Osteocyte (in vitro differentiated cells): Measurements from ENCODE around the gene BRAF. TPM values are rescaled to one million over a fixed set of nuclear protein-coding genes. Genes with fewer than 3 reads are reported as not detected.

Experiments used
- DNase-seq: peaks from one replicate; pipeline ENCODE4 v3.0.0; 2021; ENCODE audit warnings: mixed read lengths; ENCODE audit not compliant: unreplicated experiment; ENCODE audit errors: extremely low spot score
- H3K27ac Mint-ChIP-seq: one replicate; pipeline ENCODE4 v1.8.0; 2021; ENCODE audit warnings: mild to moderate bottlenecking, mixed read lengths; ENCODE audit not compliant: unreplicated experiment
- H3K27me3 Mint-ChIP-seq: one replicate; pipeline ENCODE4 v1.8.0; 2021; ENCODE audit warnings: mixed read lengths; ENCODE audit not compliant: unreplicated experiment
- H3K36me3 Mint-ChIP-seq: one replicate; pipeline ENCODE4 v1.8.0; 2021; ENCODE audit warnings: mixed read lengths; ENCODE audit not compliant: unreplicated experiment
- H3K4me1 Mint-ChIP-seq: one replicate; pipeline ENCODE4 v1.8.0; 2021; ENCODE audit warnings: mixed read lengths; ENCODE audit not compliant: unreplicated experiment
- H3K4me3 Mint-ChIP-seq: one replicate; pipeline ENCODE4 v1.8.0; 2021; ENCODE audit warnings: mild to moderate bottlenecking, moderate library complexity, mixed read lengths; ENCODE audit not compliant: unreplicated experiment
- H3K9me3 Mint-ChIP-seq: one replicate; pipeline ENCODE4 v1.8.0; 2021; ENCODE audit warnings: mixed read lengths; ENCODE audit not compliant: unreplicated experiment
- CTCF ChIP-seq: fragments of 200-600 bp; sonication (generic); IDR thresholded peaks from 2 replicates; pipeline ENCODE4 v1.5.0; 2021; ENCODE audit warnings: antibody characterized with exemption, mild to moderate bottlenecking, moderate library complexity
- total RNA-seq: library from RNA; stranded (reverse); gene quantifications from 2 replicates; pipeline ENCODE4 v1.2.1, GENCODE V29; 2021

The BRAF gene
- total RNA-seq, 1 donor from 2014 or later = 25.8 TPM

- no peak for DNase-seq
- peaks cover 13% of the 10 kb centered on the region for H3K4me1 Mint-ChIP-seq
- peaks cover 15% of the 10 kb centered on the region for H3K36me3 Mint-ChIP-seq
- no peaks in the 10 kb centered on the region for H3K27me3 Mint-ChIP-seq
- no peak overlapping the region for H3K4me3 Mint-ChIP-seq
- no peak for TF ChIP-seq CTCF
- no peaks in the 10 kb centered on the region for H3K9me3 Mint-ChIP-seq
- no peak overlapping the region for H3K27ac Mint-ChIP-seq
Observed at GRCh38 chr7:140724706-140725105, 200.0 kb downstream of the BRAF start.

GRCh38 chr7:140723574-140723973 is 201.2 kb downstream of the BRAF start:
- no peaks in the 10 kb centered on the region for H3K9me3 Mint-ChIP-seq
- DNase-seq = no peak
- peaks cover 10% of the 10 kb centered on the region for H3K4me1 Mint-ChIP-seq
- no peak overlapping the region for H3K4me3 Mint-ChIP-seq
- TF ChIP-seq CTCF = no peak
- no peaks in the 10 kb centered on the region for H3K27me3 Mint-ChIP-seq
- H3K36me3 Mint-ChIP-seq = peaks cover 14% of the 10 kb centered on the region
- H3K27ac Mint-ChIP-seq = no peak overlapping the region

- Mint-ChIP-seq H3K27me3 (no peaks in the 10 kb centered on the region), H3K4me1 (peaks cover 7% of the 10 kb centered on the region), H3K36me3 (peaks cover 14% of the 10 kb centered on the region), H3K9me3 (no peaks in the 10 kb centered on the region), H3K27ac (no peak overlapping the region), H3K4me3 (no peak overlapping the region)
- DNase-seq = no peak
- TF ChIP-seq CTCF = no peak
Observed at GRCh38 chr7:140723006-140723405, 201.7 kb downstream of the BRAF start.

GRCh38 chr7:140722254-140722653 is 202.5 kb downstream of the BRAF start:
- no peak for DNase-seq
- Mint-ChIP-seq H3K27me3 (no peaks in the 10 kb centered on the region), H3K36me3 (peaks cover 14% of the 10 kb centered on the region), H3K9me3 (no peaks in the 10 kb centered on the region), H3K4me1 (no peaks in the 10 kb centered on the region), H3K27ac (no peak overlapping the region), H3K4me3 (no peak overlapping the region)
- TF ChIP-seq CTCF = no peak

GRCh38 chr7:140719721-140720120 is 205.0 kb downstream of the BRAF start:
- Mint-ChIP-seq H3K4me1 (no peaks in the 10 kb centered on the region), H3K4me3 (no peak overlapping the region), H3K36me3 (peaks cover 15% of the 10 kb centered on the region), H3K27ac (no peak overlapping the region), H3K27me3 (no peaks in the 10 kb centered on the region), H3K9me3 (no peaks in the 10 kb centered on the region)
- no peak for DNase-seq
- no peak for TF ChIP-seq CTCF
